Hepatocyte (in vitro differentiated cells): ENCODE measurements around the gene NUF2. TPM values are rescaled to one million over a fixed set of nuclear protein-coding genes. Genes with fewer than 3 reads are reported as not detected.

Experiments used
- DNase-seq: peaks from one replicate; pipeline ENCODE4 v3.0.0-alpha.2; 2016; ENCODE audit warnings: low spot score
- H2AFZ ChIP-seq: fragments of 200-600 bp; sonication (generic); 2 replicates; pipeline ENCODE4 v1.6.0; 2016; ENCODE audit warnings: antibody characterized with exemption, mild to moderate bottlenecking
- H3K27ac ChIP-seq: fragments of 200-600 bp; sonication (generic); 2 replicates; pipeline ENCODE4 v1.5.1; 2016; ENCODE audit warnings: mild to moderate bottlenecking
- H3K27me3 ChIP-seq: fragments of 200-600 bp; sonication (generic); 2 replicates; pipeline ENCODE4 v1.6.1; 2016
- H3K36me3 ChIP-seq: fragments of 200-600 bp; sonication (generic); replicated peaks from 2 replicates; pipeline ENCODE4 v1.5.1; 2016; ENCODE audit warnings: low read depth; ENCODE audit not compliant: insufficient read depth
- H3K4me1 ChIP-seq: fragments of 200-600 bp; sonication (generic); 2 replicates; pipeline ENCODE4 v1.5.1; 2016; ENCODE audit warnings: mild to moderate bottlenecking, moderate library complexity; ENCODE audit not compliant: insufficient read depth
- H3K4me2 ChIP-seq: fragments of 200-600 bp; sonication (generic); 2 replicates; pipeline ENCODE4 v1.6.0; 2016
- H3K4me3 ChIP-seq: fragments of 200-600 bp; sonication (generic); 2 replicates; pipeline ENCODE4 v1.5.1; 2016; ENCODE audit warnings: mild to moderate bottlenecking
- H3K79me2 ChIP-seq: fragments of 200-600 bp; sonication (generic); 2 replicates; pipeline ENCODE4 v1.6.0; 2017; ENCODE audit warnings: mild to moderate bottlenecking
- H3K9me2 ChIP-seq: fragments of 200-600 bp; sonication (generic); replicated peaks from 2 replicates; pipeline ENCODE4 v1.6.0; 2017; ENCODE audit warnings: mild to moderate bottlenecking; ENCODE audit not compliant: insufficient read depth
- H3K9me3 ChIP-seq: fragments of 200-600 bp; sonication (generic); 2 replicates; pipeline ENCODE4 v1.5.1; 2016; ENCODE audit warnings: low read depth, mild to moderate bottlenecking
- H4K20me1 ChIP-seq: fragments of 200-600 bp; sonication (generic); 2 replicates; pipeline ENCODE4 v1.6.0; 2016; ENCODE audit warnings: mild to moderate bottlenecking; ENCODE audit not compliant: insufficient read depth, poor library complexity, severe bottlenecking
- EZH2 ChIP-seq: fragments of 200-600 bp; sonication (generic); IDR thresholded peaks from 2 replicates; pipeline ENCODE4 v1.6.1; 2016; ENCODE audit warnings: antibody characterized with exemption, mild to moderate bottlenecking, borderline replicate concordance
- EZH2phosphoT487 ChIP-seq: fragments of 200-600 bp; sonication (generic); IDR thresholded peaks from one replicate; pipeline ENCODE4 v1.6.1; 2018; ENCODE audit warnings: antibody characterized with exemption, mild to moderate bottlenecking, low read depth, moderate library complexity; ENCODE audit not compliant: unreplicated experiment, severe bottlenecking
- WGBS: methylation state at CpG from one replicate; pipeline ENCODE4 v1.1.6; 2016; ENCODE audit warnings: low lambda C conversion rate; ENCODE audit errors: missing lambda C conversion rate; 5-methylcytosine and 5-hydroxymethylcytosine counted together
- polyA plus RNA-seq: library from polyadenylated mRNA; unstranded; fragments of >200 nt; fragmentation: Nextera tagmentation; extraction: Ambion mirVana; gene quantifications from 2 replicates; pipeline ENCODE4 v1.2.1, GENCODE V29; 2016
- total RNA-seq: library from RNA; depleted of rRNA; stranded (reverse); fragments of >200 nt; gene quantifications from 2 replicates; pipeline ENCODE4 v1.2.3, GENCODE V29; 2014
- TF ChIP-seq, protein P1 (sequence below): fragments of 200-600 bp; sonication (generic); IDR thresholded peaks from 2 replicates; pipeline ENCODE4 v1.5.1; 2016; ENCODE audit warnings: antibody characterized with exemption, mild to moderate bottlenecking; ENCODE audit not compliant: poor library complexity

Gene NUF2
- total and polyA plus RNA-seq, 2 experiments from 2014 or later, result 2.6 to 7.0 TPM

DNA sequence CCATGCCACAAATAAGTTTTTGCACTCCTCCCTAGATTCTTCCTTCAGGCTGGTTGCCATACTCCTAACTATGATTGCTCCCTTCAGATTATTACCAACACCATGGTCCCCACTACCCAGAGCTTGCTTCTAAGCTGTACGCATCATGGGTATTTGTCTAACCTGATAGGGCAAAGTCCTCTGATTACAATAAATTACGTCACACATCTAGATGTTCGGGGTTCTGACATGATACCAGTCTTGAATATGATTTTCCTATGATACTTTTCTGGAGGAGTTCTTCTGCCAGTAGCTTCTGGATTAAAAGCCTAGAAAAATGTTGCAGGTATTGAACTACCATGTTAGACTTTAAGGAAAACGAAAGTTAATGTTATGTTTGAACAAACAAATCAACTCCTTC is 67.2 kb downstream of the NUF2 start:
- no peaks in the 10 kb centered on the region for H3K4me1 ChIP-seq
- TF ChIP-seq EZH2phosphoT487, result no peak
- TF ChIP-seq EZH2, result no peak
- TF ChIP-seq, protein P1, sequence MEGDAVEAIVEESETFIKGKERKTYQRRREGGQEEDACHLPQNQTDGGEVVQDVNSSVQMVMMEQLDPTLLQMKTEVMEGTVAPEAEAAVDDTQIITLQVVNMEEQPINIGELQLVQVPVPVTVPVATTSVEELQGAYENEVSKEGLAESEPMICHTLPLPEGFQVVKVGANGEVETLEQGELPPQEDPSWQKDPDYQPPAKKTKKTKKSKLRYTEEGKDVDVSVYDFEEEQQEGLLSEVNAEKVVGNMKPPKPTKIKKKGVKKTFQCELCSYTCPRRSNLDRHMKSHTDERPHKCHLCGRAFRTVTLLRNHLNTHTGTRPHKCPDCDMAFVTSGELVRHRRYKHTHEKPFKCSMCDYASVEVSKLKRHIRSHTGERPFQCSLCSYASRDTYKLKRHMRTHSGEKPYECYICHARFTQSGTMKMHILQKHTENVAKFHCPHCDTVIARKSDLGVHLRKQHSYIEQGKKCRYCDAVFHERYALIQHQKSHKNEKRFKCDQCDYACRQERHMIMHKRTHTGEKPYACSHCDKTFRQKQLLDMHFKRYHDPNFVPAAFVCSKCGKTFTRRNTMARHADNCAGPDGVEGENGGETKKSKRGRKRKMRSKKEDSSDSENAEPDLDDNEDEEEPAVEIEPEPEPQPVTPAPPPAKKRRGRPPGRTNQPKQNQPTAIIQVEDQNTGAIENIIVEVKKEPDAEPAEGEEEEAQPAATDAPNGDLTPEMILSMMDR, result no peak
- no peak overlapping the region for H3K27ac ChIP-seq
- H3K9me2 ChIP-seq, result no peaks in the 10 kb centered on the region
- no peak overlapping the region for H3K4me3 ChIP-seq
- H2AFZ ChIP-seq, result no peak overlapping the region
- H3K36me3 ChIP-seq, result no peaks in the 10 kb centered on the region
- no peaks in the 10 kb centered on the region for H3K27me3 ChIP-seq
- no peaks in the 10 kb centered on the region for H4K20me1 ChIP-seq
- H3K79me2 ChIP-seq, result no peaks in the 10 kb centered on the region
- H3K9me3 ChIP-seq, result no peaks in the 10 kb centered on the region
- WGBS, result 83% methylated on average over 4 of the region's 4 CpGs
- DNase-seq, result no peak
- no peak overlapping the region for H3K4me2 ChIP-seq

DNA sequence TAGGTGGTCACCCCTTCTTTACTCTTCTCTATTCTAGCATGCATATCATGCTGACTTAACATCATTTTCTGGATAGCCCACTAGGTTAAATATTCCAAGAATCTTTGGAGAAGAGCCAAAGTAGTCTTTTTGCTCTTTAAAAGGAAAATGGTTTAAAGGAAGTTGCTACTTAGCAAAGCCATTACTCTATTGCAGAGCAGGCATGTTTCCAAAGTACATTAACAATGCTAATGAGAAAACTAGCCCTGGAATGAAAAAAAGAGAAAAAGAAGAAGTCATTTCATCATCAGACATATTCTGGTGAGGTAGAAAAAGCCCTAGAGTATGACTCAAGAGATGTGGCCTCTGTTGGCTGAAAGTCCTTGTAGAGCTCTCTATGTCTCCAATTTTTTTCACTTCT is 74.0 kb downstream of the NUF2 start:
- Histone ChIP-seq H3K27ac (no peak overlapping the region), H3K9me3 (no peaks in the 10 kb centered on the region), H3K4me3 (no peak overlapping the region), H2AFZ (no peak overlapping the region), H3K36me3 (no peaks in the 10 kb centered on the region), H3K9me2 (no peaks in the 10 kb centered on the region), H4K20me1 (no peaks in the 10 kb centered on the region), H3K4me2 (no peak overlapping the region), H3K4me1 (no peaks in the 10 kb centered on the region), H3K27me3 (no peaks in the 10 kb centered on the region), H3K79me2 (no peaks in the 10 kb centered on the region)
- DNase-seq, result no peak
- TF ChIP-seq, protein P1, result no peak
- TF ChIP-seq EZH2 (no peak), EZH2phosphoT487 (no peak)

DNA sequence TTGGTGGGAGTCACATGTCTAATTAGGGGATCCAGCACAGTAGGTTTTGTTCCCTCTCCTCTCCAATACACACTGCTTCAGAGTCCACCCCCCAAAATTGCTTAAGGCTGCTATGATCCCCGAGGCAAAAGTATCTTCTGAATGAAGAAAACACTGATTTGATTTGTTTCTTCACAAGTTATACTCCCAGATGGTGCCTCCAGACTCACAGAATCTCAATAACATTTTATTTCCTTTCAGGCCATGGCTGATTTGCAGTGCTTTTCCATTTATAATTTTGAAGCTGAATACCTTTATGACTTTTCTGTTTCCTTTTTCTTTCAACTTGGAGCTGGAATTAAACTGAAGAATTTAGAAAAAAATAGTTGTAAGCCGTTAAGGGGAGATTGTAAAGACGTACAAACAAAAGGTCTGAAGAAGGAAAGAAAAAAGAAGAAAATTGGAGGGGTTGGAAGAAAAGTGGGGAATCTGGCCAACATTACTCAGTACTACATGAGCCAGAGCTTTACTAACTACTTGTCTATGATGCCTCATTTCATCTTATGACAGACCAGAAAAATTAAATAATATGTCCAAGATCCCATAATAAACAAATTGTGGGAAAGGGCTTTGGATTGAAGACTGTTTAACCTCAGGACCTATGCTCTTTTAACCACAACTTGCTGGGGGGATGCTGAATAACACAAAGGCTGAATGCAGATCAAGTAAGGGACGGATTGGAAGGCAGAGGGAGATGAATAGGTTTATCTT is 75.9 kb downstream of the NUF2 start:
- no peak for DNase-seq
- no peak overlapping the region for H3K4me2 ChIP-seq
- 74% methylated on average over 4 of the region's 4 CpGs for WGBS

More for the DNA sequence above, 75.9 kb downstream of the NUF2 start:
- Histone ChIP-seq H3K9me3 (no peaks in the 10 kb centered on the region), H3K4me3 (no peak overlapping the region), H3K79me2 (no peaks in the 10 kb centered on the region), H3K36me3 (no peaks in the 10 kb centered on the region), H2AFZ (no peak overlapping the region), H3K27ac (no peak overlapping the region), H3K4me1 (no peaks in the 10 kb centered on the region), H3K9me2 (no peaks in the 10 kb centered on the region), H4K20me1 (no peaks in the 10 kb centered on the region), H3K27me3 (no peaks in the 10 kb centered on the region)
- TF ChIP-seq EZH2 (no peak), EZH2phosphoT487 (no peak)
- TF ChIP-seq, protein P1, result no peak
